ENCODE results near the gene SYCP1.

- no peak for TF ChIP-seq CTCF (IDR thresholded peaks at IDR 0.05)
- TF ChIP-seq POLR2A (IDR thresholded peaks at IDR 0.05): no peak
Observed at GRCh38 chr1:114892194-114892918, 37.7 kb downstream of the SYCP1 start.

Data from uterus (tissue), 2 donors.